ENCODE measurements around the gene SLC17A9. TPM values are rescaled to one million over a fixed set of nuclear protein-coding genes. Genes with fewer than 3 reads are reported as not detected.

The SLC17A9 gene
- total RNA-seq, 1 experiment from 2014 or later, result 37.6 TPM

DNA sequence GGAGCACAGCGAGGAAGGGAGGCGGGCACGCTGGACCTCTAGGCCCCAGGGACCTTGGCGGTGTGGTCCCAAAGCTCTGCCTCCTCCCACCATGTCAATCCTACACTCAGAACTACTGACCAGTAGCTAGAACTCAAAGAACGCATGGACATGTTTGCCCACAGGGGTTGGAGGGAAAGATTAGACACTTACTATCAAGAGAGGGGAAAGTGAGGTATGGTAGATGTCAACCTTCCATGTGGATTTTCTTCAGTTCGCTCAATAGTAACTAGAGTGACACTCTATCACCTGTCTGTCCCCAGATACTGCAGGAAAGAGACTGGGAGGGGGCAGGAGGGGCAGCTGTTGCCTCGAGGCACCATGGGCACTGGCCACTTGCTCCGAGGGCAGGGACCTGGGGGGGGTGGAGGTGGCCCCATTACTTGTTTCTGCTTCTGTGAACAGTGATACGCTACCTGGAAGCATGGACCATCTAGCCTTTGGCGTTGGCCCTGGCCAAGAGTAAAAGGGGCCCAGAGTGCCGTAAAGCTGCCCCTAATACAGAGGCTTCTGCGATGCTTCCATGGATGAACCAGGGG is 25.3 kb upstream of the SLC17A9 start:
- no peaks in the 10 kb centered on the region for H3K27me3 ChIP-seq (ENCODE audit: insufficient read depth, low read length)
- H3K9me2 ChIP-seq (ENCODE audit: insufficient read depth), result no peaks in the 10 kb centered on the region
- CTCF ChIA-PET, result interaction anchor here (1.2 kb wide), 1 partner anchor 52 kb away, joined by 3 read pairs; no protein-coding TSS in a partner anchor
- POLR2A ChIA-PET, result no interaction called here
- H2AFZ ChIP-seq (ENCODE audit: low read depth, low read length, poor library complexity, severe bottlenecking), result no peak overlapping the region
- intact Hi-C loops (cut with micrococcal nuclease), result no loop called here
- peaks cover 99% of the 10 kb centered on the region for H3K79me2 ChIP-seq (ENCODE audit: insufficient read depth, low read length)
- peak overlapping the region; percentile 75 for H3K4me2 ChIP-seq (ENCODE audit: low read length)
- no peak for ATAC-seq
- RAD21 ChIA-PET (ENCODE audit: low non-redundant PET in 1 of 2, low total read pairs in 2 of 2, uncharacterized antibody in 2 of 2, unreplicated experiment in 2 of 2), result no interaction called here
- H3K4me3 ChIP-seq (replicated peaks in 1 of 2; ENCODE audit: low read depth in 1 of 2, low read length in 2 of 2), result peak overlapping the region; percentile 71 to 89
- H3K27ac ChIP-seq (ENCODE audit: low read depth, low read length), result peak overlapping the region; percentile 94
- TF ChIP-seq SP1 (IDR thresholded peaks at IDR 0.05; ENCODE audit: low read depth) (no peak), SIN3A (IDR thresholded peaks at IDR 0.05; ENCODE audit: low read depth) (no peak), ELF1 (IDR thresholded peaks at IDR 0.05; ENCODE audit: borderline replicate concordance, low read depth) (no peak), JUND (IDR thresholded peaks at IDR 0.05) (no peak), EGR1 (IDR thresholded peaks at IDR 0.05; ENCODE audit: low read depth) (no peak), EZH2 (IDR thresholded peaks at IDR 0.05) (no peak), CEBPB (IDR thresholded peaks at IDR 0.05; ENCODE audit: low read depth) (no peak), REST (IDR thresholded peaks at IDR 0.05; ENCODE audit: low read depth) (no peak), ZFX (IDR thresholded peaks at IDR 0.05) (no peak)
- TF ChIP-seq, protein P1, sequence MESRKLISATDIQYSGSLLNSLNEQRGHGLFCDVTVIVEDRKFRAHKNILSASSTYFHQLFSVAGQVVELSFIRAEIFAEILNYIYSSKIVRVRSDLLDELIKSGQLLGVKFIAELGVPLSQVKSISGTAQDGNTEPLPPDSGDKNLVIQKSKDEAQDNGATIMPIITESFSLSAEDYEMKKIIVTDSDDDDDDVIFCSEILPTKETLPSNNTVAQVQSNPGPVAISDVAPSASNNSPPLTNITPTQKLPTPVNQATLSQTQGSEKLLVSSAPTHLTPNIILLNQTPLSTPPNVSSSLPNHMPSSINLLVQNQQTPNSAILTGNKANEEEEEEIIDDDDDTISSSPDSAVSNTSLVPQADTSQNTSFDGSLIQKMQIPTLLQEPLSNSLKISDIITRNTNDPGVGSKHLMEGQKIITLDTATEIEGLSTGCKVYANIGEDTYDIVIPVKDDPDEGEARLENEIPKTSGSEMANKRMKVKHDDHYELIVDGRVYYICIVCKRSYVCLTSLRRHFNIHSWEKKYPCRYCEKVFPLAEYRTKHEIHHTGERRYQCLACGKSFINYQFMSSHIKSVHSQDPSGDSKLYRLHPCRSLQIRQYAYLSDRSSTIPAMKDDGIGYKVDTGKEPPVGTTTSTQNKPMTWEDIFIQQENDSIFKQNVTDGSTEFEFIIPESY (IDR thresholded peaks at IDR 0.05; ENCODE audit: extremely low read depth, insufficient replicate concordance, low read length), result no peak
- H4K20me1 ChIP-seq (ENCODE audit: insufficient read depth), result peaks cover 50% of the 10 kb centered on the region
- H3K9me3 ChIP-seq (ENCODE audit: control insufficient read depth in 1 of 2, insufficient read depth in 1 of 2, low read depth in 1 of 2, low read length in 2 of 2), result no peaks in the 10 kb centered on the region
- H3K4me1 ChIP-seq (ENCODE audit: control insufficient read depth in 1 of 2, insufficient read depth in 2 of 2, low read length in 2 of 2), result peaks cover 37 to 75% of the 10 kb centered on the region in 2 experiments
- H3K36me3 ChIP-seq (ENCODE audit: control insufficient read depth in 1 of 2, insufficient read depth in 2 of 2, low read length in 2 of 2), result 0 out of 4 replicates have a peak, but pooled peaks cover 0 to 3% of the 10 kb centered on the region in 2 experiments
- DNase-seq (ENCODE audit: low read depth, low spot score), result no peak
- H3K9ac ChIP-seq (ENCODE audit: low read length), result peak overlapping the region; percentile 96
- BruUV-seq (replicated peaks), result no TSS peak
